Stimulated activated CD4-positive, alpha-beta T cell treated with anti-CD3 and anti-CD28 coated beads, Interleukin-2, amount 100 ng/mL, for 4 hours (primary cell): Measurements from ENCODE around the gene TOX4.
A peak's percentile ranks its signal among the peaks of the same experiment; 100 is the strongest.
"Not testable (repeated sequence)": the region's sequence is repeated elsewhere in the genome, so short reads cannot be mapped to it uniquely, and the experiment has no call there.

Experiments
- DNase-seq: peaks from one replicate; pipeline ENCODE4 v3.0.0-alpha.2; 2020; ENCODE audit warnings: low read depth

TOX4 gene

DNA sequence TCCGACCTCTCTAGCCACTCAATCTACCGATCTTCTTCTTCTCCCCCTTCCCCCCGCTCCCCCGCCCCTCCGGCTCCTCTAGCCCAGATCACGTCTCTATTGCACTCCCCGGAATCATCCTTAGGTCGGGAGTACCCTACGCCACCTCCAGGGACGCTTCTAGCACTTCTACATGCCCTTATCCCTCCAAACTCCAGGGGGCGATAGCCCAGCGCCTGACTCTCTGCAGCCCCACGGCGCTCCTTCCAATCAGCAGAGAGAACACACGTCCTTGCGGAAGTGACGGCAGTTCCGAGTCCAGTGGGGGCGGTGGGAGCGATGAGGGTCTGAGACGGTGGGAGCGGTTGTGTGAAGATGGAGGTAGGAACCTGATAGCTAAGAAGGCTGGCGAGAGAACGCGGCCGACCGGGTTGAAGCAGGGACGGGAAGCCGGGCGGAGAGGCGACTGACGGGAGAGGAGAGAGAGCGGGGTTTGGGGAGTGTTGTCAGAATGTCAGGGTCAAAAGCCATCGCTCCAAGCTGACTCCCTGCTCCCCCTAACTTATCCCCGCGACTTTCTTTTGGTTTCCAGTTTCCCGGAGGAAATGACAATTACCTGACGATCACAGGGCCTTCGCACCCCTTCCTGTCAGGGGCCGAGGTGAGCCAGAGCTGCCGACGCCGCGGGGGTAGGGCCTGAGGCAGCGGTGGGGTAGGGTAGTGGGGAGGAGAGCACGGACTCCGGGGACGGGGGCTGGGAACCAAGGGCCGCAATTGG lies at the start of gene TOX4, which contains the start of gene RAB2B:
Gene TOX4, plus strand, starts transcription at position 271 of the 757 bp plus-strand sequence. Its CDS starts 84 bp downstream, at position 355.
Gene RAB2B, minus strand, starts transcription at position 35 of the 757 bp plus-strand sequence. CDS start 87 bp downstream, outside the sequence.
- peak; percentile 92 for DNase-seq

DNA sequence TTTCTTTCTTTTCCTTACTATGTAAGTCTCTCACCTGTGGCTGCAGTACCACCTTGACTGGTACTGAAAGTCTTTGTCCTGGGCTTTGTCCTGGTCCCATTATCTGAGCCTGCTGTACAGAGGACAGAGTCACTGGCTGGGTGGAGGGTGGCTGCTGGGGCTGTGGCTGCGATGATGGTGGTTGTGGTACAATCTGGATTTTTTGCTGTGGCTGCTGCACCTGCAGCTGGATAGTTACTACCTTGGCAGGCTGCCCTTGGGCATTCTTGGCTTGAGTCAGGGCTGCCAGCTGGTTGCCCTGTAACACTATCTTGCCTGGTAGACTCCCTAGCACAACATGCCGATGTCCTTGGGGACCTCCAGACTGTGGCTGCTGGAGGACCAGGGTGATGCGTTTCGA lies 48.1 kb upstream of the TOX4 start:
- no peak for DNase-seq

DNA sequence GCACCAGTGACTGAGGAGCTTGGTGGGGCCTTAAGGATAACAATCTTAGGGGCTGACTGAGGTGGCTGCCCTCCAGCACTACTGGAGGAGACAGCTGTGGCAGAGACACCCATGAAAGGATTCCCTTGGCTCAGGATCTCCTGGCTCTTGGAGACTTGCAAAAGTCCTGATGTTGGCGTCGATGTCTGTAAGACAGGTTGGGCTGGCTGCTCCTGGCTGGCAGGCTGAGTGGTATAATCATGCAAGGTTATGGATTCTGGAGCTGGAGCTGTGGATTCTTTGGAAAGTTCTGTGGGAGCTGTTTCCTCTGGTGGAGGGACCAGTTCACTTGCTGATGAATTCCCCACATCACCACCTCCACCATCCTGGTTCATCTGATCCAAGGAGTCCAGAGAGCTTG lies 45.9 kb upstream of the TOX4 start:
- no peak for DNase-seq

DNA sequence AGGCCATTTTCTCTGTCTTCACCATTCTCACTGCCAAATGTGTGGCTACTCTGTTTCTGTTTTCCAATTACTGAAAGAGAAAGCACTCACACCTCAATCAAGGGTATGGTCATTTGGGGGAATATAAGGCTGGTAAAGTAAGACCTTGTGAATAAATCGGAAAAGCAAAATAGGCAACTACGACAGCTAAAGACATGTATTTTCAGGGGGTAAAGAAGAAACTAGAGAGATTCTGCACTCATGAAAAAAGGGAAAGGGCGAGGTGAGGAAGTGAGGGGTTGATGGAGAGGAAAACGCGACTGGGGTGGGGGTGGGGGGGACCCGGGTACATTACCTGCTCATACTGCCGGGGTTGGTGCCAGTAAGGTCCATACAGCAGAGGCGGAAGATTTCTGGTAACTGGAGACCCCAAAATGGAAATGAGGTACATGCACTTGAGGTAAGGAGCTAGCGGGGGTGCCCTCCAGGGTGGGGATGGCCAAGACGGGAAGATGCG lies 40.4 kb upstream of the TOX4 start:
- DNase-seq = no peak

DNA sequence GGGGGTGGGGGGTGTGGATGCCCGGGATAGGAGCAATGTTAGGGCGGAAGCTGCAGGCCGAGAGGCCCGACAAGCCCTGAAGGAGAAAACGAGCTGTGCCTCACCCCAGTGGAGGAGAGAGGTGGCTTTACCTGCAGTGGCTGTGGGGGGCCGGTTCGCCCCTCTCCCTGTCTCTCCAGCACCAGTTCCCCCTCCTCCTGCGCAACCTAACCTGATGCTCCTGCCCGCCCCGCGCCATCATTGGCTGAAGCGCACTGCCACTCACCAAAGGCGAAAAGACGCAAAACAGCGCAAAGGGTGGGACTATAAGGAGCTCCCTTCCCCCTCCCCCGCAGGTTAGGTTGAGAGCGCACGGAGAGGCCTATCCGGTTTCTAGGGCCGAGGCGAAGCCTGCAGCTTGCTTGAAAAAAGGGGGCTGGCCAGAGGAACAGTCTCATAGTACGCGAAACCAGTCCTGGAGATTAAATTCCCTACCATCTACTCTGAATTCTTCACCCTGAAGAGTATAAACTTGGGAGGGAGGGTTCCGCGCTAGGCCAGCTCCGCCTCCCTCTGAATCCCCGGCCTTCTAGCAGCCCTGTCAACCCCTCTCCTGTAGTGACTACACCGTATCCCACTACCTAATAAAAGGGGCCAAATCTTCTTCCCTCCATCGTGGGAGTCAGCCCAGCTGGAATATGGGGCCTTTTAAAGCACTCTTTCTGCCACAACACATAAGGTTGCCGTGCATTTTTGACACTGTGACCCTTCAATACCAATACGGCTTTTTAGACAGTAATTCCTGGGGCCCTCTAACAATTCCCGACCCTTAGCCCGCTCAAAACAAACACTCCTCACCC lies 39.7 kb upstream of the TOX4 start:
- DNase-seq = peak; percentile 98

DNA sequence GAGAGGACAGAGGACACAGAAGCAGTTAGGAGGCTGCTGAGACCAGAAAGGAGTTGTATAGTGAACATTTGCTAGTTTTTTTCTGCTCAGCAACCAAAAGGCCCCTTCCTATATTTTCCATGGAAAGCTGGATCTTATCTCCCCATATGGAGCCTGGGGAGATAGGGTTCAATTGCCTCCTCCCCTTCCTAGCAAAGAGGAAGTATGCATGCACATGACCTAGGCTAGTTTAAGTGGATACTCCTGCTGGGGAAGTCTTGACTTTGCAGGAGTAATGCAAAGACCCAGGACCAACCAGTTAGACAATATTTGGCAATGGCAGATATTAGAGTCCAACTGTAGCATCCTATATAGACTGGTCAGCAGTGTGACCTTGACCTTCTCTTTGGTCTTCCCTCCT lies 36.1 kb upstream of the TOX4 start:
- no peak for DNase-seq

DNA sequence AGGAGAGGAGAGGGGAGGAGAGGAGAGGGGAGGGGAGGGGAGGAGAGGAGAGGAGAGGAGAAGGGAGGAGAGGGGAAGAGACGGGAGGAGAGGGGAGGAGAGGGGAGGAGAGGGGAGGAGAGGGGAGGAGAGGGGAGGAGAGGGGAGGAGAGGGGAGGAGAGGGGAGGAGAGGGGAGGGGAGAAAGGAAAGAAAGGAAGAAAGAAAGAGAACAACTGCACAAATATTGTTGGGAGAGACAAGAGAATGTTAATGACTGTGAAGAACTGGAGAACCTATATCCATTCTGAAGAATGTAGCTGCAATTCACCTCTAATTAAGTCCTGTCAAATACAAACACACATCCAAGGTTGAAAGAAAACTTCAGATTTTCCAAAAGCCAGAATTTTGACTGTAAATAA lies 34.3 kb upstream of the TOX4 start:
- not testable (repeated sequence) for DNase-seq

DNA sequence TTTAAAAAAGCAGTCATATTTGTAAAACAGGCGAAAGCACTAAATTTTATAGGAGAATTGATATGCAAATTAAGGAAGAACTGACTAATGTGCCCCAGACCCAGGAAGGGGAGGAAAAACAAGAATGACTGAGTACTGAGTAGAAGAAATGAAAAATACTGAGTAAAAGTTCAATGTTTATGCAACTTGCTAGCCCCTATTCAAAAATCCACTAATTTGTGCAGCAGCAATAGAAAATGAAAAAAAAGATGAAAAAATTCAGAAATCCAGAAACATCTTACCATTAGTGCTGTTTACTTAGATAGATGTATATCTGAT lies 27.1 kb upstream of the TOX4 start:
- DNase-seq = no peak

DNA sequence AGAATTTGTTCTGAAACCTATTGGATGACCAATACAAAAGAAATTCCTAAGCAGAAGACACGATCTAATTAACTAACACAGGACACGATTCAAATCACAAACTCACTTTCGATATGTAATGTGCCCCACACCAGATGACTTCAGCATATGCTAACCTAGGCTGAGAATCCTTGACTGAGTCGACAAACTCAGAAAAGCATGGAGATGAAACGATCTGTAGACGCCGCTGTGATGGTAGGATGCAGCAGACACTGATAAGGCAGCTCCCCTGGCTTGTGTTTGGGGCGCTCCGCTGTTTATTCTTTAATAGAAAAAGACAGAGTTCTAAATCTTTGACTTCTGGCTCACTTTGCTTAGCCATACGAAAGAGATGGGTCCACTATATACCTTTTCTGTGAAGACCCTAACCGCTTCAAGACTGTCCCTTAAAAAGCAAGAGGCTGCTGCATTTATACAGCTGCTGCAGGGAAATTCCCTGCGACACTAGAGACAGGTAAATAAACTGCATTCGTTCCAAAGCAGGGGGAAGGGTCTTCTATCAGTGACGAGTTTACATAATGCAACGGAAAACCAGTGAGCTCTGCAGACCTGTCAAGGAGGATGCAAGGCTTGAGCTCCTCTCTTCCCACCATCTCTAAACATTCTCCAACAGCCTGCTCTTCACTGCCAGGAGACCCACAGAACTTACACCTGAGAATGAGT lies 22.0 kb upstream of the TOX4 start:
- DNase-seq = no peak

DNA sequence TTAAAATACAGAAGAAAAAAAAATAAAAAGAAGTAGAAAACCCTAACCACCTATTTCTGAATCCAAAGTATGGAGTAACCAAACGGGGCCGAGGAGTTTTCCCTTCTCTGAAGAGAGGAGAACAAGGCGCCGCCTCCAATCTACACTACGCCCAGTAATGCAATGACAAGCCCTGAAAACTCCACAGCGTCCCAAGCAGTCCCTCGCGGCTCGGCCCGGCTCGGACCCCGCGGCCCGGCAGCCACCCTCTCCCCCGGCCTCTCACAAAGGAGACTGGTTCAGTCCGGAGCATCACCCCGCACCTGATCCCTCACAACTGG lies 21.4 kb upstream of the TOX4 start:
- no peak for DNase-seq

DNA sequence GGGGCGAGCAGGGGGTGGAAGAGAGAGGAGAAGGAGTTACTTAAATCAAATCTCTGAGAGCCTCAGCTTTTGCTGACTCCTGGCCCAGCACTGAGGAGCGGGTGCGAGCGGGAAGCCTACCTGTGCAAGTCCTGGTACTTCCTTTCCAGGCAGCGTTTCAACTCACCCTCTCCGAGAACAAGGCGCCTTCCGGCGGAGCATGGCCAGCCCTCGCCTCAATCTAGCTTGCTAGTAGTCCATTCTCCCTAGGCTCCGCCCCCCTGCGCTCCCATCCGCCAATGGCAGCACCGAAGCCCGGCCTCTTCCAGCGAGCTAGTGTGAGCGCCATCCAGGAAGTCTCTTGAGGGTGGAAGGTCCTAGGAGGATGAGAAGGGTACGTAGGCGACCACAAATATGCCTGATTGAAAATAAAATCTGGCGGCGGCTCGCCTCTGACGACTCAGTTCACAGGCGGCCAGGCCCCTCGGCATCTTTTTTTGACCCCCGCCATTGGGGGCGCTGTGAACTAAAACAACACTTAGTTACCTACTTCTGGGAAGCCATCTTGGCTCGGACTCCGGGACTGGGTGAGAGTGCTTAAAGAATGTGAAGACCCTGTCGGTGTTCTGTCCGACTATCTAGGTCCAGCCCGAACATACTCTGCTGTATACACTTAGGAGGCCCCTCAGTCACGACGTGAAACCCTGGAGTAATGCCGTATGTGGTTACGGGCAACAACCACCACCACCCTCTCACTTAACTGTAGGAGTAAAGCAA lies 20.9 kb upstream of the TOX4 start, which contains the start of gene CHD8:
Gene CHD8, minus strand, starts transcription at position 212 of the 756 bp plus-strand sequence. CDS start 24,480 bp downstream, outside the sequence.
- DNase-seq = peak; percentile 99

DNA sequence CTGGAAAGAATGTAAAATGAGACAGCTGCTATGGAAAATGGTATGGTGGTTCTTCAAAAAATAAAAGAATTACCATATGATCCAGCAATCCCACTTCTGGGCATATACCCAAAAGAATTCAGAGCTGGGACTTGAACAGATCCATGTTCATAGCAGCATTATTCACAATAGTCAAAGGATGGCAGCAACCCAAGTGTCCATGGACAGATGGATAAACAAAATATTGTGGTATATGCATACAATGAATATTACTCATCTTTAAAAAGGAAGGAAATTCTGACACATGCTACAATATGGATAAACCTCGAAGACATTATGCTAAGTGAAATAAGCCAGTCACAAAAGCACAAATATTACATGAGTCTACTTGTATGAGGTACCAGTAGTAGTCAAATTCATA lies 9.4 kb upstream of the TOX4 start:
- DNase-seq = no peak

DNA sequence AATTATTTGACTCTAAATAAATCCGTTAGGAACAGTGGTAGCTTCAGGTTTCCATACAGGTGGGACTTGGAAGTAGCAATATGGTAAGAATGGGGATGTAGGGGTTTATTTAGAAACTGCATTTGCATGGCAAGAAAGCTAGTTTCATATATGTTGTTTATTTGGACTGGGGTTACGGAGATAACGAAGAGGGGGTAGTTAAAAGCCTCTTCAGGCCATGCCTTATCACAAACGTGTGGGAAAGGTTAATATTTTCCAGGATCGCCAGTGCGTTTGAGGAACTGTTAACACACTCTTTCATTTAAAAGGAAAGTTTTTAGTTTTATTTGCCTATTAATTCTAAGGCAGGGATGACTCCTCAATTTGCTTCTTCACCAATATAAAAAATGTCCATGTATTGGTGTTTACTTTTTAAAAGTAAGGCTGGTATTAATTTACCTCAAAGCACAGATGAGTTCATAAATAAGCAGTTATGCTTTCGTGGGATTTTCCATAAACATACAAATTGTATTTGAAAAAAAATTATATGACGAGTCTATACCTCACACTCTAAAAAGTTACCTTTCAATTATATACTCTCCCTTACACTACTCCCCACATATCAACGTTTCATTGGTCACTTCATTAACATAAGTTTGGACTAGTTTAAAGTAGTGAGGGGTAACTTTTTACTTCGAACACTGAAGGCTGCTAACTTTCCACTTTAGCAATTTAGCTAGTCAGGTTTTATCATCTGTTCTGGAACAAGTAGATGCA lies 1.1 kb upstream of the TOX4 start:
- no peak for DNase-seq

DNA sequence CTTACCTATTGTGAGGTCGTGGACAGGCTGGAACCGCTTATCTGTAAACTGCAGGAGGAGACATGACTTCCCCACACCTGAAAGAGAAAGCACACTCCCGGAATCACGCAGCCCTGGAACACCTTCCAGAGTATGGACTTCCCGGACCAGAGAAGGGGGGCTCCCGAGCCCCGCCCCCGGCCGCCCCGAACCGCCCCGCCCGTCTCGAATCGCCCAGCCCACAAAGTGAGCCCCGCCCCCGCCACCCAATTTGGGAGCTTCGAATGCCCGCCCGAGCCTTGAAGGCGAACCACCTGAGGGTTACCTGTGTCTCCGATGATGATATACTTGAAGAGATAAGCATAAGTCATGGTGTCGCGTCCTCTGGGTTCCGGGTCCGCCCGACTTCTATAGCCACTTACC lies 471 bp upstream of the TOX4 start:
- DNase-seq = peak; percentile 75

DNA sequence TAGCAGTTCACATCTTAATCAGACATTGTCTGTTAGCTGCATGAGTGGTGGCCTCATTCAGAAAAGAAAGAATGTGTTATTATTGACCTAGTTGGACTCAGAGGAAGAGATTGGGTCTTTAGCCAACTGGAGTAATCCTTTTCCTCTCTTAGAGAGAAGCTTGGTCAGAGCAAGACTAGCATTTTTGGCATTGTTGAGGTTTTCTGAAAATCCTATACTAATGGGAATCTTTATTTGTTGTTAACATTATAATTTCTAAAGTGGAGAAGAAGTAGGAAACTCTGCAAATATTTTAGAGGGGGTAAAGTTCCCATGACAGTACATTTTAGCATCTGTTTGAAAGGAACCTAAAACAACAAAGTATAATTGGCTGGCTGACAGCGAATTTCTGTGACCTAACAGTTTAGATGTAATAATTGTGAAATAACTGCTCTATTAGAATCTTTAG lies 9.7 kb downstream of the TOX4 start:
- no peak for DNase-seq

DNA sequence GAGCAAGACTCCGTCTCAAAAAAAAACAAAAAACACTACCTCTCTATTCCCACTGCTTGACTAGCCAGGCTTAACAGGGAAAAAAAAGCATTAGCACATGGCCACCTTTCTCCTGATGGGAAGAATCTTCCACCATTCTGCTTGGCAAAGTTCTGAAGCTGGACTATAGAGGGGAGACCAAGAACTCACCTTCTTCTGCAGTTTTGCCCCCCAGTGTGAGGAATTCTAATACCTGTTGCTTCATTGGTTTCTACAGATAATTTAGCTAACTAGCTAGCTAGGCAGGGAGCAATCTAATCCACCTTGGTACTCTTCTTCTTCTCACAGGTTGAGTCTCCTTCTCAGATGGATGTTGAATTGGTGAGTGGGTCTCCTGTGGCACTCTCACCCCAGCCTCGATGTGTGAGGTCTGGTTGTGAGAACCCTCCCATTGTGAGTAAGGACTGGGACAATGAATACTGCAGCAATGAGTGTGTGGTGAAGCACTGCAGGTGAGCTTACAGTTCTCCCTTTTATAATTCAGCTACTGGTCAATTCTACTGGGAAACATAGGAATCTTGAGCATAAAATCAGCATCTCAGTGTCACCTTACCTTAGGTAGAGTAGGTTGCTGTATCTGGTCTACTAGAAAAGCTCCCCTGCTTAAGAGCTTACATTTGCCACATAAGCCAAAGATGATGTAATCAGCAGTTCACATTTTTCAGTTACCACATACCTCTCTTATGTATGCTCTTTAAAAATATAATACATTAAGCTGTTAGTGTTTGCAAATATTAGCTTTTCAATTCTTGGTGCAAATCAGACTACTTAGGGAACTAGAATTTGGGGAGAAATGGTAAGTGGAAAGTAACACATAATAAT lies 18.1 kb downstream of the TOX4 start:
- DNase-seq = no peak

DNA sequence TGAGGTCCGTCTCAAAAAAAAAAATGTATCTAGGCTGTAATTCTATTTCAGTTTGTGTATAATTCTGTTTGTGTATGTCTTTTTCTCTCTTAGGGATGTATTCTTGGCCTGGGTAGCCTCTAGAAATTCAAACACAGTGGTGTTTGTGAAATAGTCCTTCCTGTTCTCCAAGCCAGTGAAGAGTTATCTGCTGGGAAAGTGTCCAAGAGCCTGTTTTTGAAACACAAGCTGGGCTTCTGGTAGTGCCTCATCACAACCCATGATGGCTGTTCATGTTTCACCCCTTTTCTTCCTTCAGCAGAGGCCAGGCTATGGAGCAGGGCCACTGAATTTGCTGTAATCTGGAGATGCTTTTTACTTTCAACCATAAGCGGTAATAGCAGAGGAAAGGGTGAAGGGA lies 19.5 kb downstream of the TOX4 start:
- no peak for DNase-seq

DNA sequence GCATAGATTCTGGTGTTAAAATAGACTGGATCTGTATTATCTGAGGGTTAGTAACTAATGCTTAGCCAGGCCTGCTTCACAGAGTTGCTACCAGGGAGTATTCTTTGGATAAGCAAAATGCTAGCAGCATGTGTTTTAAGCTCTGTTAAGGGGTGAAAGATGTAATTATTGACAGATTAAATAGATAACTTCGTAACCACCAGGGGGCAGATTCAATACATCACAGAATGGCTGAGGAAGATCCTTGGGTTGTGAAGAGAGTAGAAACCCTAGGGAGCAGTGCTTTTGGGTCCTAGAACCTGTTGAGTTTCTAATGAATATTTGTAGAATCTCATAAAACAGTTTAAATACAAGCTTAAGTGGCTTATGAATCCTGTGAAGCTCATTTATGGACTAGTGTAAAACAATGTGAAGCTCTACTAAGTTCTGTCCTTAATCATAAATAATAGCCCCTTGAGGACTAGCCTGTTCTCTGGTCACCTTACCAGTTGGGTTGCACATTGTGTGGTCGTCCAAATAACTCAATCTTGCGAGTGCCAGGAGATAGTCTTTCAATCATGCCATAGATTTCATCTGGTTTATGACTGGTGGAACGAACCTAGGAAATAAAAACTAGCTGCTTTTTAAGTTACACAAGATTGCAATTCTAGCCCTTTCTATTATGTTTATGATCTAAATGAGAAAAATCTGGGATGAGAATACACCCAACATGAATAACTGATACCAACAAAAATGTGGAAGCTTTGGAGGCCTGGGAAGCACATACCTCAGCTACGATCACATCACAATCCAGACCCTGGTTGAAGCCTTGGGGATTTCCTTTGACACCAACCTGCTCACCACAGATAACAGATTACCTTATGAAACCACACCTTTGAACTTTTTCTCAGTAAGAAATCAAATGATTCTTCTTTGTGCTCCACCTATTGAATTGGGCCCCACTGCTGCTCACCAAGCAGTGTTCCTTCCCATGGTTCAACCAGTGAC lies 21.8 kb downstream of the TOX4 start:
- DNase-seq = peak; percentile 9

DNA sequence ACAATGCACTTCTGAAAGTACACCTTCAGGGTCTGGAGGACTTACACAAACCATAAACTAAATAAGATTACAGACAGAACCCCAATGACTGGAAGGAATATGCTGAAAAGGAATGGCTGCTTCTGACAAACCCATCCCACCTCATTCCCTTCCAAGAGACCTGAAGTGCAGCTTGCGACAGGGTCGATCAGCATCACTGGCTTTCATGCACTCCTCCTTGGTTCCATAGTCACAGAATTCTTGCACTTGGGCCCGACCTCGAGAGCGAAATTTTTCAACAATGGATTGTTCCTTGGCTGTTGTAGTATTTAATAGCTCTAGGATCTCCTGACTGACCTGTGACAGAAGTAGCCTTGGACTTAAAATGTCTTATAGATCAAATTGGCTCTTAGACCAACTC lies 24.6 kb downstream of the TOX4 start:
- DNase-seq = no peak
